OCI-LY7 (cell line): ENCODE data around the gene ADAMTS17.

Source experiments
- EZH2phosphoT487 ChIP-seq: fragments of 200-600 bp; sonication (generic); IDR thresholded peaks from 2 replicates; pipeline ENCODE4 v1.6.1; 2018; ENCODE audit warnings: low read depth, borderline replicate concordance, mild to moderate bottlenecking, mixed run types, antibody characterized with exemption, low read length, moderate library complexity, mixed read lengths
- TF ChIP-seq, protein P1 (sequence below): fragments of 200-600 bp; sonication (generic); conservative IDR thresholded peaks from 2 replicates; pipeline ENCODE4 v1.5.1; 2014; ENCODE audit warnings: mild to moderate bottlenecking, antibody characterized with exemption, low read length, moderate library complexity, mixed read lengths

DNA sequence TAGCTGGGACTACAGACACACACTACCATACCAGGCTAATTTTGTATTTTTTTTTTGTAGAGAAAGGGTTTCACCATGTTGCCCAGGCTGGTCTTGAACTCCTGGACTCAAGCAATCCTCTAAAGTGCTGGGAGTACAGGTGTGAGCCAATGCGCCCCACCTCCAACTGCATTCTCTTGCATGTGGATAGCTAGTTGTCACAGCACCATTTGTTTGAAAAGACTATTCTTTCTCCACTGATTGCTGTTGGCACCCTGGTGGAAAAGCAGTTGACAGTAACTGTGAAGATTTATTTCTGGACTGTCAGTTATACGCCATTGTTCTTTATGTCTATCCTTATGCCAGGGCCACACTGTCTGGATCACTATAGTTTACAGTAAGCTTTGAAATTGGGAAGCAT, 303.9 kb downstream of the ADAMTS17 start:
- TF ChIP-seq, protein P1, sequence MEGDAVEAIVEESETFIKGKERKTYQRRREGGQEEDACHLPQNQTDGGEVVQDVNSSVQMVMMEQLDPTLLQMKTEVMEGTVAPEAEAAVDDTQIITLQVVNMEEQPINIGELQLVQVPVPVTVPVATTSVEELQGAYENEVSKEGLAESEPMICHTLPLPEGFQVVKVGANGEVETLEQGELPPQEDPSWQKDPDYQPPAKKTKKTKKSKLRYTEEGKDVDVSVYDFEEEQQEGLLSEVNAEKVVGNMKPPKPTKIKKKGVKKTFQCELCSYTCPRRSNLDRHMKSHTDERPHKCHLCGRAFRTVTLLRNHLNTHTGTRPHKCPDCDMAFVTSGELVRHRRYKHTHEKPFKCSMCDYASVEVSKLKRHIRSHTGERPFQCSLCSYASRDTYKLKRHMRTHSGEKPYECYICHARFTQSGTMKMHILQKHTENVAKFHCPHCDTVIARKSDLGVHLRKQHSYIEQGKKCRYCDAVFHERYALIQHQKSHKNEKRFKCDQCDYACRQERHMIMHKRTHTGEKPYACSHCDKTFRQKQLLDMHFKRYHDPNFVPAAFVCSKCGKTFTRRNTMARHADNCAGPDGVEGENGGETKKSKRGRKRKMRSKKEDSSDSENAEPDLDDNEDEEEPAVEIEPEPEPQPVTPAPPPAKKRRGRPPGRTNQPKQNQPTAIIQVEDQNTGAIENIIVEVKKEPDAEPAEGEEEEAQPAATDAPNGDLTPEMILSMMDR: no peak
- no peak for TF ChIP-seq EZH2phosphoT487
